Parathyroid adenoma (tissue), 2 donors: ENCODE data around the gene TIGD4.

Experiments
- H2AFZ ChIP-seq: fragments of 300-600 bp; sonication (generic); one replicate; pipeline ENCODE4 v1.7.0; 2017; ENCODE audit warnings: antibody characterized with exemption, mild to moderate bottlenecking
- H3K27ac ChIP-seq: fragments of 300-600 bp; sonication (generic); one replicate; pipeline ENCODE4 v1.7.0; 2017
- H3K27me3 ChIP-seq: fragments of 300-600 bp; sonication (generic); one replicate; pipeline ENCODE4 v1.7.0; 2017; ENCODE audit warnings: low read length; ENCODE audit not compliant: control insufficient read depth, insufficient read depth
- H3K36me3 ChIP-seq: fragments of 300-600 bp; sonication (generic); one replicate; pipeline ENCODE4 v1.7.0; 2017; ENCODE audit warnings: low read length; ENCODE audit not compliant: control insufficient read depth, insufficient read depth
- H3K4me1 ChIP-seq: fragments of 300-600 bp; sonication (generic); one replicate; pipeline ENCODE4 v1.7.0; 2017; ENCODE audit warnings: control low read depth
- H3K4me2 ChIP-seq: fragments of 300-600 bp; sonication (generic); one replicate; pipeline ENCODE4 v1.7.0; 2017; ENCODE audit warnings: low read length
- H3K4me3 ChIP-seq: fragments of 300-600 bp; sonication (generic); one replicate; pipeline ENCODE4 v1.7.0; 2017; ENCODE audit warnings: low read depth, low read length
- H3K79me2 ChIP-seq: fragments of 300-600 bp; sonication (generic); one replicate; pipeline ENCODE4 v1.7.0; 2017; ENCODE audit warnings: control low read depth
- H3K9ac ChIP-seq: fragments of 300-600 bp; sonication (generic); one replicate; pipeline ENCODE4 v1.7.0; 2017; ENCODE audit warnings: mild to moderate bottlenecking
- H3K9me3 ChIP-seq: fragments of 300-600 bp; sonication (generic); one replicate; pipeline ENCODE4 v1.7.0; 2017; ENCODE audit warnings: low read length; ENCODE audit not compliant: control insufficient read depth
- TF ChIP-seq, protein P1 (sequence below): fragments of 300-600 bp; sonication (generic); IDR thresholded peaks from one replicate; pipeline ENCODE4 v1.7.0; 2017; ENCODE audit warnings: antibody characterized with exemption, mild to moderate bottlenecking
- donor health status: primary hyperparathyroidism.

The TIGD4 gene

DNA sequence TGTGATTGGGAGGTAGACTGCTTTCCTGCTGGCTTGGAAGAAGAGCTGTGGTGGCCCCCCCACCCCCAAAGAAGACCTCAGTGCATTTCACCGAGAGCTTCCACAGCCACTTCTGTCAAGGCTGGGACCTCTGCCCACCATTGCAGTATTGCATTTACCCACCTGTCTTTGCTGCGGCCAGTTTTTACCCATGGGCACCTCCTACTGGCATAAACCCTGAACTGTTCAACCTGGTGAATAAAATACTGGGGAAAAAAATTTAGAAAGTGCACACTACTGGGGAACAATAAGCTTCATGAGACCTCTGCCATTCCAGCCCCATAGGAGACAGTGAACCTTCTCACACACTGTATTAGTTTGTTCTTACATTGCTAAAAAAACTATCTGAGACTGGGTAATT lies 40.5 kb upstream of the TIGD4 start:
- TF ChIP-seq, protein P1, sequence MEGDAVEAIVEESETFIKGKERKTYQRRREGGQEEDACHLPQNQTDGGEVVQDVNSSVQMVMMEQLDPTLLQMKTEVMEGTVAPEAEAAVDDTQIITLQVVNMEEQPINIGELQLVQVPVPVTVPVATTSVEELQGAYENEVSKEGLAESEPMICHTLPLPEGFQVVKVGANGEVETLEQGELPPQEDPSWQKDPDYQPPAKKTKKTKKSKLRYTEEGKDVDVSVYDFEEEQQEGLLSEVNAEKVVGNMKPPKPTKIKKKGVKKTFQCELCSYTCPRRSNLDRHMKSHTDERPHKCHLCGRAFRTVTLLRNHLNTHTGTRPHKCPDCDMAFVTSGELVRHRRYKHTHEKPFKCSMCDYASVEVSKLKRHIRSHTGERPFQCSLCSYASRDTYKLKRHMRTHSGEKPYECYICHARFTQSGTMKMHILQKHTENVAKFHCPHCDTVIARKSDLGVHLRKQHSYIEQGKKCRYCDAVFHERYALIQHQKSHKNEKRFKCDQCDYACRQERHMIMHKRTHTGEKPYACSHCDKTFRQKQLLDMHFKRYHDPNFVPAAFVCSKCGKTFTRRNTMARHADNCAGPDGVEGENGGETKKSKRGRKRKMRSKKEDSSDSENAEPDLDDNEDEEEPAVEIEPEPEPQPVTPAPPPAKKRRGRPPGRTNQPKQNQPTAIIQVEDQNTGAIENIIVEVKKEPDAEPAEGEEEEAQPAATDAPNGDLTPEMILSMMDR = no peak
- H3K79me2 ChIP-seq = peaks cover 2% of the 10 kb centered on the region
- no peak overlapping the region for H3K4me2 ChIP-seq
- no peaks in the 10 kb centered on the region for H3K27me3 ChIP-seq
- no peak overlapping the region for H3K9ac ChIP-seq
- H3K4me3 ChIP-seq = no peak overlapping the region
- no peak overlapping the region for H3K27ac ChIP-seq
- H2AFZ ChIP-seq = no peak overlapping the region
- no peaks in the 10 kb centered on the region for H3K4me1 ChIP-seq
- no peaks in the 10 kb centered on the region for H3K9me3 ChIP-seq
- no peaks in the 10 kb centered on the region for H3K36me3 ChIP-seq

DNA sequence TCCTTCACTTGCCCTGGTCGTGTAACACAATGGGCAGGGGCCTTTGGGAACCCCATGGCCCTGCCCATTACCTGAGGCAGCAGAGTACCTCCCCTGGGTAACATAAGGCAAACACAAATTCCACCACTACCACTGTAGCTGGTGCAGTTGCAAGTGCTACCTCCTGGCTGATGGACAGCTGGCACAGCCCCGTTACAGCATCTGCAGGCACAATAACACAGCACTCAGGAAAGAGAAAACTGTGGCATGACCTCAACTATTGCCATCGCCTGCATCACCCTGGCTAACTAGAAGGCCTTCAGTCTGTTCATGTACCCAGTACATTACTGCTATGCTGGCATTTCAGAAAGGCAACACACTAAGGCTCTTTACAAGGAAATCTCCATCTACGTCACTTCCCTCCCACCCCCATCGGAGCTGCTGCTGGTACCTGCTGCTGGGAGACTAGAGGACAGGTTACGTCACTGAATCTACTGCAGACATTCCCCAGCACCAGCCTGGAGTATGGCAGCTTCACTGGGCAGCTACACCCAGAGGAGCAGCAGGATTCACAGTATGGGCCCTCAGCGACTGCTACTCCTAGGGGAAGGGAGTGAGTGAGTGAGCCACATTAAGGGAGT lies 39.6 kb upstream of the TIGD4 start:
- H3K4me1 ChIP-seq = no peaks in the 10 kb centered on the region
- no peak overlapping the region for H3K4me2 ChIP-seq
- no peak overlapping the region for H2AFZ ChIP-seq
- peaks cover 2% of the 10 kb centered on the region for H3K79me2 ChIP-seq
- no peaks in the 10 kb centered on the region for H3K9me3 ChIP-seq
- H3K36me3 ChIP-seq = no peaks in the 10 kb centered on the region
- H3K27ac ChIP-seq = no peak overlapping the region
- H3K9ac ChIP-seq = no peak overlapping the region
- H3K4me3 ChIP-seq = no peak overlapping the region
- no peaks in the 10 kb centered on the region for H3K27me3 ChIP-seq
- TF ChIP-seq, protein P1 = no peak

DNA sequence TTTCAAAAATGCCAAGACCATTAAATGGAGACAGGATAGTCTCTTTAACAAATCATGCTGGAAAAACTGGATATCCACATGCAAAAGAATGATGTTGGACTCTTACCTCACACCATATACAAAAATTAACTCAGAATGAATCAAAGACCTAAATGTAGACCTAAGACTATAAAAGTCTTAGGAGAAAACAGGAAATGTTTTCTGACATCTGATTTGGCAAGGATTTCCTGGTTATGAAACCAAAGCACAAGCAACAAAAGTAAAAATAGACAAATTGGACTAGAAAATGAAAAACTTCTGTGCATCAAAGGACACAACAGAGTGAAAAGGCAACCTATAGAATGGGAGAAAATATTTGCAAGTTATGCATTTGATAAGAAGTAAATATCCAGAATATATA lies 37.8 kb upstream of the TIGD4 start:
- no peak overlapping the region for H3K9ac ChIP-seq
- no peak overlapping the region for H3K27ac ChIP-seq
- H3K36me3 ChIP-seq = no peaks in the 10 kb centered on the region
- H3K4me1 ChIP-seq = no peaks in the 10 kb centered on the region
- no peak overlapping the region for H3K4me3 ChIP-seq
- H2AFZ ChIP-seq = no peak overlapping the region
- H3K27me3 ChIP-seq = no peaks in the 10 kb centered on the region
- H3K79me2 ChIP-seq = peaks cover 2% of the 10 kb centered on the region
- TF ChIP-seq, protein P1 = no peak
- no peak overlapping the region for H3K4me2 ChIP-seq
- H3K9me3 ChIP-seq = no peaks in the 10 kb centered on the region

DNA sequence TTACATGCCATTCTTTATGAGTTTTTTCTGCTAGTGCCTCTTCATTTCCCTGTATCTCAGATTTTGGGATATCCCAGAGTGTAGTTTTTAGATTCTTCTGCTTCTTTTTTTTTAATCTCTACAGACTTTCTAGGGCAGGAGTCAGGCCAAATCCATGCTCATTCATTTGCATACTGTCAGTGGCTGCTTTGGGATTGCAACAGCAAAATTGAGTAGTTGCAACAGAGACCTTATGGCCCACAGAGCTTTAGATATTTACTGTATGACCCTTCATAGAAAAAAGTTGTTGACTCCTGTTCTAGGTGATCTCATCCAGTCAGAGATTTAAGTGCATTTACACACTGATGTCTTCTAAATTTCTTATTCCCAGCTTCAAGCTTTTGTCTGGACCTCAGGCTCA lies 35.5 kb upstream of the TIGD4 start:
- Histone ChIP-seq H3K79me2 (peaks cover 2% of the 10 kb centered on the region), H3K4me2 (no peak overlapping the region), H3K4me3 (no peak overlapping the region), H3K4me1 (no peaks in the 10 kb centered on the region), H2AFZ (no peak overlapping the region), H3K27me3 (no peaks in the 10 kb centered on the region), H3K9ac (no peak overlapping the region), H3K27ac (no peak overlapping the region), H3K36me3 (no peaks in the 10 kb centered on the region), H3K9me3 (no peaks in the 10 kb centered on the region)
- TF ChIP-seq, protein P1 = no peak

DNA sequence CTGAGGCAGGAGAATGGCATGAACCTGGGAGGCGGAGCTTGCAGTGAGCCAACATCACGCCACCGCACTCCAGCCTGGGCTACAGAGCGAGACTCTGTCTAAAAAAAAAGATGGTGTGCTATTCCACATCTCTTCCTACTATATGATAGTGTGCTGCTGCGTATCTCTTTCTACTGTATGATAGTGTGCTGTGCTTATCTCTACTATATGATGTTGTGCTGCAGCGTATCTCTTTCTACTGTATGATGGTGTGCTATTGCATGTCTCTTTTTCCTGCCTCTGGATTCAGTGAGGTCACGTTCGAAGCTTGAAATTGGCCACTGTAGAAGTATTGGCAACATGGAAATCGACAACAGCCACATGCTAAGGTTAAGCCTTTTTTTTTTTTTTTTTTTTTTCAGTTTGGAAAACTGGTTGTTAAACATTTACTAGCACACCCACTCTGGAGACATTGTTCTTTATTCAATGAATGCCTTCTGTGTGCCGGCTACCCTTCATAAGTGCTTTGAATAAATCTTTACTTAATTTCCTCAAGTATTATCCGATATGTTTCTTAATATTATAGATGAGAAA lies 31.3 kb upstream of the TIGD4 start:
- TF ChIP-seq, protein P1 = no peak
- Histone ChIP-seq H3K36me3 (no peaks in the 10 kb centered on the region), H3K27me3 (no peaks in the 10 kb centered on the region)

More for the DNA sequence above, 31.3 kb upstream of the TIGD4 start:
- Histone ChIP-seq H3K9ac (no peak overlapping the region), H3K4me3 (no peak overlapping the region), H3K4me2 (no peak overlapping the region), H2AFZ (no peak overlapping the region), H3K79me2 (peaks cover 2% of the 10 kb centered on the region), H3K9me3 (no peaks in the 10 kb centered on the region), H3K27ac (no peak overlapping the region), H3K4me1 (no peaks in the 10 kb centered on the region)
